Measurements from ENCODE around the gene SLC10A6.

Gene SLC10A6, protein sequence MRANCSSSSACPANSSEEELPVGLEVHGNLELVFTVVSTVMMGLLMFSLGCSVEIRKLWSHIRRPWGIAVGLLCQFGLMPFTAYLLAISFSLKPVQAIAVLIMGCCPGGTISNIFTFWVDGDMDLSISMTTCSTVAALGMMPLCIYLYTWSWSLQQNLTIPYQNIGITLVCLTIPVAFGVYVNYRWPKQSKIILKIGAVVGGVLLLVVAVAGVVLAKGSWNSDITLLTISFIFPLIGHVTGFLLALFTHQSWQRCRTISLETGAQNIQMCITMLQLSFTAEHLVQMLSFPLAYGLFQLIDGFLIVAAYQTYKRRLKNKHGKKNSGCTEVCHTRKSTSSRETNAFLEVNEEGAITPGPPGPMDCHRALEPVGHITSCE

DNA sequence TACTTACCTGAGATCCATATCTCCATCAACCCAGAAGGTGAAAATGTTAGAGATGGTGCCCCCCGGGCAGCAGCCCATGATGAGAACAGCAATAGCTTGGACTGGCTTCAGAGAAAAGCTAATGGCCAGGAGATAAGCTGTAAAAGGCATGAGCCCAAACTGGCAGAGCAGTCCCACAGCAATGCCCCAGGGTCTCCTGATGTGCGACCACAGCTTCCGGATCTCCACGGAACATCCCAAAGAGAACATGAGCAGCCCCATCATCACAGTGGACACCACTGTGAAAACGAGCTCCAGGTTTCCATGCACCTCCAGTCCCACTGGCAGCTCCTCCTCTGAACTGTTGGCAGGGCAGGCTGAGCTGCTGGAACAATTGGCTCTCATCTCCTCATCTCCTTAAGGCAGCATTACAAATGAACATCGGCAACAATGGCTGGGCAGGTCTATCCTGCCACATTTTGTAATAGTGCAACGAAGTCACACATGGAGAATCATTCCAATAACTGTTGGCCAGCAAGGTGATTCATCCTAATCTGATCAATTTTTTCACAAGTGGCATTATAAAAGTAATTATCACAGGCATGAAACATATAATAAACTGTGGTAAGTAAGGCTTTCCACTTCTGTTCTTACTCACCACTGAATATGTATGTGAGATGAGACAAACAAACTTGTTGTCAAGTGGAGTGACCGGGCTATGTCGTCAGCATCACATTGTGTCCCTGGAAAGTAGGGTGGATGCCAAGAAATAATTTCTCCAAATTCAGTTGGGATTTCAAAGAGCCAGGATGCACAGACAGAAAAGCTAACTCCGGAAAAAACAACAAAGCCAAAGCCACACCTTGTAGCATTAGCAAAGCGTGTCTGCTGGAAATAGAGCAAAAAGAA lies at the start of gene SLC10A6:
Gene SLC10A6 (minus strand): TSS at position 653 of the 888 bp plus-strand sequence. CDS start 269 bp downstream, at position 384.
- no peak for TF ChIP-seq CTCF (IDR thresholded peaks at IDR 0.05; ENCODE audit: extremely low read depth, insufficient read depth, missing control alignments)
- no peak for DNase-seq (ENCODE audit: low spot score)
- in situ Hi-C loops (cut with MboI; ENCODE audit: low pct_unique_long_range_greater_than_20kb, low sequenced_read_pairs, unreplicated experiment) = no loop called here

DNA sequence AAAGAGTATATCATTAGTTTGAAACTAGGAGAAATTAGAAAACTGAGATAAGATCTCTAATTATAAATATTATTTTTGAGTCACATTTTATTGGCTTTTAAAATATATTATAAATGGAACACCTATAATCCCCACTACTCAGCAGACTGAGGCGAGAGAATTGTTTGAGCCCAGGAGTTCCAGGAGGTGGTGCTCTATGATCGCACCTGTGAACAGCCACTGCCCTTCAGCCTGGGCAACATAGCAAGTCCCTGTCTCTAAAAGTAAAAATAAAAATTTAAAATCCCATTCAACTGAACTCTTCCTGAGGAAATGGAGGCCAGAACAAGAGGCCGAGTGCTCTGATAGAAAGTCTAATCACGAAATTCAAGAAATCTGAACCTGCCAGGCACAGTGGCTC lies 49.4 kb upstream of the SLC10A6 start:
- peak; percentile 44 for TF ChIP-seq CTCF (IDR thresholded peaks at IDR 0.05; ENCODE audit: extremely low read depth, insufficient read depth, missing control alignments)
- DNase-seq (ENCODE audit: low spot score) = no peak
- in situ Hi-C loops (cut with MboI; ENCODE audit: low pct_unique_long_range_greater_than_20kb, low sequenced_read_pairs, unreplicated experiment) = loop anchor here (10.0 kb wide), 1 partner anchor 404 kb away; no protein-coding TSS in a partner anchor

- no peak for TF ChIP-seq CTCF (IDR thresholded peaks at IDR 0.05; ENCODE audit: extremely low read depth, insufficient read depth, missing control alignments)
- DNase-seq (ENCODE audit: low spot score) = no peak
- in situ Hi-C loops (cut with MboI; ENCODE audit: low pct_unique_long_range_greater_than_20kb, low sequenced_read_pairs, unreplicated experiment) = loop anchor here (10.0 kb wide), 1 partner anchor 402 kb away; no protein-coding TSS in a partner anchor
Measured at GRCh38 chr4:86896596-86896995, 47.4 kb upstream of the SLC10A6 start.

GRCh38 chr4:86895692-86896488 lies 46.7 kb upstream of the SLC10A6 start:
- DNase-seq (ENCODE audit: low spot score) = peak; percentile 68
- TF ChIP-seq CTCF (IDR thresholded peaks at IDR 0.05; ENCODE audit: extremely low read depth, insufficient read depth, missing control alignments) = peak; percentile 68
- in situ Hi-C loops (cut with MboI; ENCODE audit: low pct_unique_long_range_greater_than_20kb, low sequenced_read_pairs, unreplicated experiment) = loop anchor here (10.0 kb wide), 1 partner anchor 401 kb away; no protein-coding TSS in a partner anchor

DNA sequence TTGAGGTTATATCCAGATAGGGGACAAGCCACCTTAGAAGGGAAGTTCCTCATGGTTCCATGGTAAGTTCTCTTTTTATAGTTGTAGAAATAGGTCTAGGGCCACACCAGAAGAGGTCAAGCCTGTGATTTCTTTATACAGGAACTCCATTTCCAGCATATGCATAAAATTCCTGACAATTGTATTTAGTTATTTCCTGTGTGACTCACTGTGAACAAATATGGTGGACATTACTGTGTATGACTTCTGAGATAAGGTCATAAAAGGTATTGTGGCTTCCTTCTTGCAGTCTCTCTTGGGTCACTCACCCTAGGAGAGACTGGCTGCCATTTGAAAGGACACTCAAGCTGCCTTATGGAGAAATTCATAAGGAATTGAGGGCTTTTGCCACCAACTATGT lies 45.3 kb upstream of the SLC10A6 start:
- DNase-seq (ENCODE audit: low spot score) = no peak
- TF ChIP-seq CTCF (IDR thresholded peaks at IDR 0.05; ENCODE audit: extremely low read depth, insufficient read depth, missing control alignments) = no peak
- in situ Hi-C loops (cut with MboI; ENCODE audit: low pct_unique_long_range_greater_than_20kb, low sequenced_read_pairs, unreplicated experiment) = loop anchor here (10.0 kb wide), 1 partner anchor 400 kb away; no protein-coding TSS in a partner anchor

DNA sequence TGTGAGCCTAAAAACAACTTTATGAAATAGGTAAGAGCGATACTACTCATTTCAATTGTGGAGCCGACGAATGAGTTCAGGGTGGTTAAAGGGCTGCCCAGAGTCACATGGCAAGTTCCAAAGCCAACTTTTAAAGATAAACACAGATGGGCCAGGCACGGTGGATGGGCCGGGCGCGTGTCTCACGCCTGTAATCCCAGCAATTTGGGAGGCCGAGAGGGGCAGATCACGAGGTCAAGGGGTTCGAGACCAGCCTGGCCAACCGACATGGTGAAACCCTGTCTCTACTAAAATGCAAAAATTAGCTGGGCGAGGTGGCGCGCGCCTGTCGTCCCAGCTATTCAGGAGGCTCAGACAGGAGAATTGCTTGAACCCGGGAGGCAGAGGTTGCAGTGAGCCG lies 44.0 kb upstream of the SLC10A6 start:
- in situ Hi-C loops (cut with MboI; ENCODE audit: low pct_unique_long_range_greater_than_20kb, low sequenced_read_pairs, unreplicated experiment) = loop anchor here (10.0 kb wide), 1 partner anchor 398 kb away; no protein-coding TSS in a partner anchor
- DNase-seq (ENCODE audit: low spot score) = no peak
- no peak for TF ChIP-seq CTCF (IDR thresholded peaks at IDR 0.05; ENCODE audit: extremely low read depth, insufficient read depth, missing control alignments)
